WTC11 (cell line): ENCODE data around the gene THOP1. TPM values are rescaled to one million over a fixed set of nuclear protein-coding genes. Genes with fewer than 3 reads are reported as not detected.

Source experiments
- ATAC-seq: fragments of 200-7000 bp; cut with Tn5 transposase; 2 replicates; pipeline ENCODE4 v1.10.0; 2021; ENCODE audit warnings: mild to moderate bottlenecking, moderate library complexity
- CTCF ChIA-PET: fragments of 300-600 bp; sonication (Branson Sonifier 250); formaldehyde crosslinking; loops from one replicate; lab custom pipeline; 2021; ENCODE audit warnings: antibody characterized with exemption; lab: Charles Lee
- POLR2A ChIA-PET: fragments of 350-600 bp; sonication (Branson Sonifier 250); formaldehyde crosslinking; loops from one replicate; lab custom pipeline; 2021; ENCODE audit warnings: antibody characterized with exemption; lab: Charles Lee
- DNase-seq: peaks from one replicate; pipeline ENCODE4 v3.0.0; 2021; ENCODE audit warnings: low spot score
- H3K27ac Mint-ChIP-seq: 2 replicates; pipeline ENCODE4 v1.8.0; 2021; ENCODE audit warnings: mixed read lengths
- H3K27me3 Mint-ChIP-seq: 2 replicates; pipeline ENCODE4 v1.8.0; 2021; ENCODE audit warnings: low read depth, mild to moderate bottlenecking, moderate library complexity, mixed read lengths
- H3K36me3 Mint-ChIP-seq: 2 replicates; pipeline ENCODE4 v1.8.0; 2021; ENCODE audit warnings: mixed read lengths
- H3K4me1 Mint-ChIP-seq: 2 replicates; pipeline ENCODE4 v1.8.0; 2022; ENCODE audit warnings: mixed read lengths
- H3K4me3 Mint-ChIP-seq: 2 replicates; pipeline ENCODE4 v1.8.0; 2021; ENCODE audit warnings: mild to moderate bottlenecking, moderate library complexity, mixed read lengths
- H3K9me3 Mint-ChIP-seq: 2 replicates; pipeline ENCODE4 v1.8.0; 2021; ENCODE audit warnings: mixed read lengths
- CREM ChIP-seq: sonication (generic); formaldehyde crosslinking; IDR thresholded peaks from 2 replicates; pipeline ENCODE4 v1.8.1; 2022; ENCODE audit warnings: mild to moderate bottlenecking, missing genetic modification reagents, moderate library complexity
- FOXK1 ChIP-seq: sonication (generic); formaldehyde crosslinking; IDR thresholded peaks from 2 replicates; pipeline ENCODE4 v1.8.0; 2022; ENCODE audit warnings: mild to moderate bottlenecking, moderate library complexity, missing genetic modification reagents
- MXD4 ChIP-seq: fragments of 250-450 bp; sonication (Bioruptor Pico); IDR thresholded peaks from 2 replicates; pipeline ENCODE4 v1.8.0; 2021; ENCODE audit warnings: mild to moderate bottlenecking, moderate library complexity, borderline replicate concordance
- PRRX2 ChIP-seq: fragments of 250-450 bp; sonication (Bioruptor Pico); IDR thresholded peaks from 2 replicates; pipeline ENCODE4 v1.8.0; 2021; ENCODE audit warnings: mild to moderate bottlenecking
- TCF7 ChIP-seq: sonication (generic); formaldehyde crosslinking; IDR thresholded peaks from 2 replicates; pipeline ENCODE4 v1.8.0; 2022; ENCODE audit warnings: mild to moderate bottlenecking, low read depth, missing genetic modification reagents, moderate library complexity
- ZNF671 ChIP-seq: fragments of 250-450 bp; sonication (Bioruptor Pico); IDR thresholded peaks from 2 replicates; pipeline ENCODE4 v1.8.0; 2021; ENCODE audit warnings: mild to moderate bottlenecking
- total RNA-seq: library from RNA; stranded (reverse); gene quantifications from 3 replicates; pipeline ENCODE4 v1.2.3, GENCODE V29; 2021
- TF ChIP-seq, protein P1 (sequence below): sonication (generic); formaldehyde crosslinking; IDR thresholded peaks from 2 replicates; pipeline ENCODE4 v1.8.0; 2023; ENCODE audit warnings: mild to moderate bottlenecking, missing genetic modification reagents
- TF ChIP-seq, protein P2 (sequence below): fragments of 250-450 bp; sonication (Bioruptor Pico); IDR thresholded peaks from 2 replicates; pipeline ENCODE4 v1.9.0; 2021; ENCODE audit warnings: mild to moderate bottlenecking
- TF ChIP-seq, protein P3 (sequence below): fragments of 250-450 bp; sonication (Bioruptor Pico); IDR thresholded peaks from 2 replicates; pipeline ENCODE4 v1.9.0; 2021; ENCODE audit warnings: mild to moderate bottlenecking, borderline replicate concordance
- TF ChIP-seq, protein P4 (sequence below): fragments of 250-450 bp; sonication (Bioruptor Pico); conservative IDR thresholded peaks from 2 replicates; pipeline ENCODE4 v1.9.0; 2021; ENCODE audit warnings: mild to moderate bottlenecking
- TF ChIP-seq, protein P5 (sequence below): sonication (generic); formaldehyde crosslinking; IDR thresholded peaks from 2 replicates; pipeline ENCODE4 v1.8.1; 2023; ENCODE audit warnings: mild to moderate bottlenecking, missing genetic modification reagents
- TF ChIP-seq, protein P6 (sequence below): sonication (generic); formaldehyde crosslinking; IDR thresholded peaks from 2 replicates; pipeline ENCODE4 v1.8.0; 2022; ENCODE audit warnings: mild to moderate bottlenecking, missing genetic modification reagents

The THOP1 gene
- total RNA-seq, 1 experiment from 2014 or later: 181 TPM

DNA sequence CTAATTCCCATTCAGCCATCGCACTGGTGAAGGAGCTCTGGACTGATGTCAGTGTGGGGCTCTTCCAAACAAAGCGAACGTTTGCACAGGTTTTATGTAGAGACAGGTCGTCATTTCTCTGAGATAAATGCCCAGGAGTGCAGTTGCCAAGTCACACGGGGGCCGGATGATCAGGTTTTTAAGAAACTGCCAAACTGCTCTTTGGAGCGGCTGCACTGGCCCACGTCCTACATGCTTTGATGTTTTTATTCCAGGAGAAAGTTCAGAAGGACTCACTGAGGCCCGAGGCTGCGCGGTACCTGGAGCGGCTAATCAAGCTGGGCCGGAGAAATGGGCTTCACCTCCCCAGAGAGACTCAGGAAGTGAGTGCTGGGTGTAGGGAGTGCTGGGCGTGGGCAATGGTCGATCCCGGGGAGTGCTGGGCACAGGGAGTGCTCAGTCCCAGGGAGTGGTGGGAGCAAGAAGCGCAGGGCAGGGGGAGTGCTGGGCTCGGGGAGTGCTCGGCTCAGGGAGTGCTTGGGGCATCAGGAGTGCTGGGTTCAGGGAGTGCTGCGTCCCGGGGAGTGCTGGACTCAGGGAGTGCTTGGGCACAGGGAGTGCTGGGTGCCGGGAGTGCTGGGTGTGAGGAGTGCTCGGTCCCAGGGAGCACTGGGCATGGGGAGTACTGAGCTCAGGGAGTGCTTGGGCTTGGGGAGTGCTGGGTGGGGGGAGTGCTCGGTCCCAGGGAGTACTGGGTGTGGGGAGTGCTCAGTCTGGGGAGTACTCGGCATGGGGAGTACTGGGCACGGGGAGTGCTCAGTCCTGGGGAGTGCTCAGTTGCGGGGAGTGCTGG, 10.7 kb downstream of the THOP1 start:
- H3K9me3 Mint-ChIP-seq: no peaks in the 10 kb centered on the region
- H3K4me1 Mint-ChIP-seq: no peaks in the 10 kb centered on the region
- ATAC-seq (no peak), DNase-seq (no peak)
- H3K27ac Mint-ChIP-seq: no peak overlapping the region
- ChIA-PET POLR2A (no interaction called here), CTCF (no interaction called here)
- H3K27me3 Mint-ChIP-seq: no peaks in the 10 kb centered on the region
- no peak overlapping the region for H3K4me3 Mint-ChIP-seq
- H3K36me3 Mint-ChIP-seq: peaks cover 40% of the 10 kb centered on the region
- TF ChIP-seq, protein P1, sequence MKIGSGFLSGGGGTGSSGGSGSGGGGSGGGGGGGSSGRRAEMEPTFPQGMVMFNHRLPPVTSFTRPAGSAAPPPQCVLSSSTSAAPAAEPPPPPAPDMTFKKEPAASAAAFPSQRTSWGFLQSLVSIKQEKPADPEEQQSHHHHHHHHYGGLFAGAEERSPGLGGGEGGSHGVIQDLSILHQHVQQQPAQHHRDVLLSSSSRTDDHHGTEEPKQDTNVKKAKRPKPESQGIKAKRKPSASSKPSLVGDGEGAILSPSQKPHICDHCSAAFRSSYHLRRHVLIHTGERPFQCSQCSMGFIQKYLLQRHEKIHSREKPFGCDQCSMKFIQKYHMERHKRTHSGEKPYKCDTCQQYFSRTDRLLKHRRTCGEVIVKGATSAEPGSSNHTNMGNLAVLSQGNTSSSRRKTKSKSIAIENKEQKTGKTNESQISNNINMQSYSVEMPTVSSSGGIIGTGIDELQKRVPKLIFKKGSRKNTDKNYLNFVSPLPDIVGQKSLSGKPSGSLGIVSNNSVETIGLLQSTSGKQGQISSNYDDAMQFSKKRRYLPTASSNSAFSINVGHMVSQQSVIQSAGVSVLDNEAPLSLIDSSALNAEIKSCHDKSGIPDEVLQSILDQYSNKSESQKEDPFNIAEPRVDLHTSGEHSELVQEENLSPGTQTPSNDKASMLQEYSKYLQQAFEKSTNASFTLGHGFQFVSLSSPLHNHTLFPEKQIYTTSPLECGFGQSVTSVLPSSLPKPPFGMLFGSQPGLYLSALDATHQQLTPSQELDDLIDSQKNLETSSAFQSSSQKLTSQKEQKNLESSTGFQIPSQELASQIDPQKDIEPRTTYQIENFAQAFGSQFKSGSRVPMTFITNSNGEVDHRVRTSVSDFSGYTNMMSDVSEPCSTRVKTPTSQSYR: no peak
- no peak for TF ChIP-seq PRRX2 (CRISPR knock-in tag)
- TF ChIP-seq MXD4 (CRISPR knock-in tag): no peak
- no peak for TF ChIP-seq FOXK1 (CRISPR knock-in tag)

DNA sequence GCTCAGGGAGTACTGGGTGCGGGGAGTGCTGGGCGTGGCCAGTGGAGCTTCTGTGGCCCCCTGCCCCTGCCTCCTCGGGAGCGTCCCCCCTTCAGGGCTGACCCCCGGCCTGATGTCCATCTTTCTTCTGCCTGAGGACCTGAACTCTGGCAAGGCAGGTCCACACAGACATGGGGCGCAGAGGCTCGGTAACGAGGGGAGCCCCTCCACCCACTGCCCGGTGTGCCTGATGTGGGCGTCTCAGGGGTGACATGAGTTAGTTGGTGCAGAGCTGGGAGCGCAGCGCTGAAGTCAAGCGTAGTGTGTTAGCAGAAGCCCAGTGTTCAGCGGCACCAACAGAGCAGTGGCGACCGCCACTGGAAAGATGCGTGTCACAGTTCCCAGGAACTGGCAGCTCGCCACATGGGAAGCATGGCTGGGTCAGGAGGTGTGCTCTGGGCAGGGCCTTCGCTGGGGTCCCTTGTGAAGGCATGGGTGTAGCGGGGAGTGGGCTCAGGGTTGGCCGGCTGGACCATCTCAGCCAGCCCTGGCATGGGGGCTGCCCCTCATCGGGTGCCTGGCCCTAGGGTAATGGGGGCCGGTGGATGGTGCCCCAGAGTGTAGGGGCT, 11.5 kb downstream of the THOP1 start:
- Mint-ChIP-seq H3K4me3 (no peak overlapping the region), H3K27ac (no peak overlapping the region), H3K36me3 (peaks cover 45% of the 10 kb centered on the region), H3K9me3 (no peaks in the 10 kb centered on the region), H3K27me3 (no peaks in the 10 kb centered on the region), H3K4me1 (no peaks in the 10 kb centered on the region)
- no peak for DNase-seq
- no peak for ATAC-seq
- TF ChIP-seq CREM (CRISPR knock-in tag) (no peak), ZNF671 (CRISPR knock-in tag) (no peak), TCF7 (no peak)
- TF ChIP-seq, protein P2, sequence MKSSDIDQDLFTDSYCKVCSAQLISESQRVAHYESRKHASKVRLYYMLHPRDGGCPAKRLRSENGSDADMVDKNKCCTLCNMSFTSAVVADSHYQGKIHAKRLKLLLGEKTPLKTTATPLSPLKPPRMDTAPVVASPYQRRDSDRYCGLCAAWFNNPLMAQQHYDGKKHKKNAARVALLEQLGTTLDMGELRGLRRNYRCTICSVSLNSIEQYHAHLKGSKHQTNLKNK (CRISPR knock-in tag): no peak
- TF ChIP-seq, protein P3, sequence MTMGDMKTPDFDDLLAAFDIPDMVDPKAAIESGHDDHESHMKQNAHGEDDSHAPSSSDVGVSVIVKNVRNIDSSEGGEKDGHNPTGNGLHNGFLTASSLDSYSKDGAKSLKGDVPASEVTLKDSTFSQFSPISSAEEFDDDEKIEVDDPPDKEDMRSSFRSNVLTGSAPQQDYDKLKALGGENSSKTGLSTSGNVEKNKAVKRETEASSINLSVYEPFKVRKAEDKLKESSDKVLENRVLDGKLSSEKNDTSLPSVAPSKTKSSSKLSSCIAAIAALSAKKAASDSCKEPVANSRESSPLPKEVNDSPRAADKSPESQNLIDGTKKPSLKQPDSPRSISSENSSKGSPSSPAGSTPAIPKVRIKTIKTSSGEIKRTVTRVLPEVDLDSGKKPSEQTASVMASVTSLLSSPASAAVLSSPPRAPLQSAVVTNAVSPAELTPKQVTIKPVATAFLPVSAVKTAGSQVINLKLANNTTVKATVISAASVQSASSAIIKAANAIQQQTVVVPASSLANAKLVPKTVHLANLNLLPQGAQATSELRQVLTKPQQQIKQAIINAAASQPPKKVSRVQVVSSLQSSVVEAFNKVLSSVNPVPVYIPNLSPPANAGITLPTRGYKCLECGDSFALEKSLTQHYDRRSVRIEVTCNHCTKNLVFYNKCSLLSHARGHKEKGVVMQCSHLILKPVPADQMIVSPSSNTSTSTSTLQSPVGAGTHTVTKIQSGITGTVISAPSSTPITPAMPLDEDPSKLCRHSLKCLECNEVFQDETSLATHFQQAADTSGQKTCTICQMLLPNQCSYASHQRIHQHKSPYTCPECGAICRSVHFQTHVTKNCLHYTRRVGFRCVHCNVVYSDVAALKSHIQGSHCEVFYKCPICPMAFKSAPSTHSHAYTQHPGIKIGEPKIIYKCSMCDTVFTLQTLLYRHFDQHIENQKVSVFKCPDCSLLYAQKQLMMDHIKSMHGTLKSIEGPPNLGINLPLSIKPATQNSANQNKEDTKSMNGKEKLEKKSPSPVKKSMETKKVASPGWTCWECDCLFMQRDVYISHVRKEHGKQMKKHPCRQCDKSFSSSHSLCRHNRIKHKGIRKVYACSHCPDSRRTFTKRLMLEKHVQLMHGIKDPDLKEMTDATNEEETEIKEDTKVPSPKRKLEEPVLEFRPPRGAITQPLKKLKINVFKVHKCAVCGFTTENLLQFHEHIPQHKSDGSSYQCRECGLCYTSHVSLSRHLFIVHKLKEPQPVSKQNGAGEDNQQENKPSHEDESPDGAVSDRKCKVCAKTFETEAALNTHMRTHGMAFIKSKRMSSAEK (CRISPR knock-in tag): no peak
- TF ChIP-seq, protein P4, sequence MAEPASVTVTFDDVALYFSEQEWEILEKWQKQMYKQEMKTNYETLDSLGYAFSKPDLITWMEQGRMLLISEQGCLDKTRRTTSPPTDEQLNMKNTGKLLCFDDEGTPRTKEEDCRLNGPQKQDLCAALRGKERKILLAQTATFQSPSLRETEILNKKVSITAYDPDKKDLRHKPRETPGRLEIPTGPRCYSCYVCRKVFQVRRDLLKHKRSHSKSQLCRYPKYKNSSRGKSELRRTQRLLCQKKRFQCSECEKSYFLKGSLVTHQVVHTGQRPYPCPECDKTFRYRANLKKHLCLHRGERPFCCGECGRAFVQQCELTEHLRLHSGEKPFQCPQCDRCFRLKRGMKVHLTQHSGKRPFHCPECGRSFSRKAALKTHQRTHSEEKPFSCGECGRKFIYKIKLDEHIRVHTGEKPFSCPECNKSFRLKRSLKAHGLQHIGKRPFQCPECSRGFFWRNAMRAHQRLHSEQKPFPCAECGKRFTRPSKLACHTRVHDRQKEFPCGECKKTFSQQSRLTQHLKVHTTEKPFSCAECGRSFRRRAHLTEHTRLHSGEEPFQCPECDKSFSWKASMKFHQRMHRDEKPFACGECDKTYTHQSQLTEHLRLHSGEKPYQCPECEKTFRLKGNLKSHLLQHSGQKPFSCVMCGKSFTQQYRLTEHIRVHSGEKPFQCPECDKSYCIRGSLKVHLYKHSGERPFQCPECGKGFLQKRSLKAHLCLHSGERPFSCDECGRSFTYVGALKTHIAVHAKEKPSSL: no peak
- TF ChIP-seq, protein P5, sequence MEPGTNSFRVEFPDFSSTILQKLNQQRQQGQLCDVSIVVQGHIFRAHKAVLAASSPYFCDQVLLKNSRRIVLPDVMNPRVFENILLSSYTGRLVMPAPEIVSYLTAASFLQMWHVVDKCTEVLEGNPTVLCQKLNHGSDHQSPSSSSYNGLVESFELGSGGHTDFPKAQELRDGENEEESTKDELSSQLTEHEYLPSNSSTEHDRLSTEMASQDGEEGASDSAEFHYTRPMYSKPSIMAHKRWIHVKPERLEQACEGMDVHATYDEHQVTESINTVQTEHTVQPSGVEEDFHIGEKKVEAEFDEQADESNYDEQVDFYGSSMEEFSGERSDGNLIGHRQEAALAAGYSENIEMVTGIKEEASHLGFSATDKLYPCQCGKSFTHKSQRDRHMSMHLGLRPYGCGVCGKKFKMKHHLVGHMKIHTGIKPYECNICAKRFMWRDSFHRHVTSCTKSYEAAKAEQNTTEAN: no peak
- TF ChIP-seq, protein P6, sequence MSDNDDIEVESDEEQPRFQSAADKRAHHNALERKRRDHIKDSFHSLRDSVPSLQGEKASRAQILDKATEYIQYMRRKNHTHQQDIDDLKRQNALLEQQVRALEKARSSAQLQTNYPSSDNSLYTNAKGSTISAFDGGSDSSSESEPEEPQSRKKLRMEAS (CRISPR knock-in tag): no peak
- ChIA-PET CTCF (interaction anchor here (1.0 kb wide), 1 partner anchor 148 kb away, joined by 3 read pairs; no protein-coding TSS in a partner anchor), POLR2A (no interaction called here)
